HepG2 (cell line): Measurements from ENCODE around the gene CBX5. TPM values are rescaled to one million over a fixed set of nuclear protein-coding genes. Genes with fewer than 3 reads are reported as not detected.
A peak's percentile ranks its signal among the peaks of the same experiment; 100 is the strongest.

Experiments
- EP300 ChIP-seq, 3 experiments: sonication (generic) in 1 of 3; formaldehyde crosslinking in 1 of 3; IDR thresholded peaks; 2 replicates each; pipeline versions ENCODE4 v1.5.1 to v1.6.1; 2011 to 2020; ENCODE audit warnings: low read depth in 2 of 3, low read length in 2 of 3, borderline replicate concordance in 1 of 3, improper control_type of control experiment in 1 of 3, mild to moderate bottlenecking in 1 of 3, missing genetic modification reagents in 1 of 3, moderate library complexity in 1 of 3
- GLI4 ChIP-seq: sonication (generic); formaldehyde crosslinking; IDR thresholded peaks from 2 replicates; pipeline ENCODE4 v1.5.1; 2020; ENCODE audit warnings: missing genetic modification reagents, mild to moderate bottlenecking, moderate library complexity, borderline replicate concordance
- HDAC6 ChIP-seq: fragments of 200-600 bp; sonication (generic); IDR thresholded peaks from 2 replicates; pipeline ENCODE4 v1.7.0; 2017; ENCODE audit warnings: mild to moderate bottlenecking, antibody characterized with exemption, low read length, low read depth
- HOXA7 ChIP-seq: sonication (generic); formaldehyde crosslinking; IDR thresholded peaks from 2 replicates; pipeline ENCODE4 v1.8.1; 2022; ENCODE audit warnings: mild to moderate bottlenecking, missing genetic modification reagents, moderate library complexity
- IKZF4 ChIP-seq: sonication (generic); formaldehyde crosslinking; IDR thresholded peaks from 2 replicates; pipeline ENCODE4 v1.5.1; 2020; ENCODE audit warnings: borderline replicate concordance, mild to moderate bottlenecking, low read depth, missing genetic modification reagents; ENCODE audit errors: not compliant biosample characterization
- NFE2L2 ChIP-seq: fragments of 150-350 bp; IDR thresholded peaks from 2 replicates; pipeline ENCODE4 v1.6.1; 2014; ENCODE audit warnings: low read length
- NONO ChIP-seq, 2 experiments: fragments of 450-650 bp in 1 of 2; sonication (generic) in 1 of 2; formaldehyde crosslinking in 1 of 2; IDR thresholded peaks in 1 of 2; conservative IDR thresholded peaks in 1 of 2; 2 replicates each; pipeline versions ENCODE4 v1.6.1 to v1.8.0; 2017 to 2022; ENCODE audit warnings: mild to moderate bottlenecking in 1 of 2, missing genetic modification reagents in 1 of 2, moderate library complexity in 1 of 2
- SIX1 ChIP-seq: sonication (generic); formaldehyde crosslinking; IDR thresholded peaks from 2 replicates; pipeline ENCODE4 v1.4.0; 2020; ENCODE audit warnings: missing genetic modification reagents, borderline replicate concordance
- SOX6 ChIP-seq, 2 experiments: fragments of 450-650 bp in 1 of 2; sonication (generic) in 1 of 2; formaldehyde crosslinking in 1 of 2; IDR thresholded peaks; 2 replicates each; pipeline versions ENCODE4 v1.4.0 to v1.6.1; 2017 to 2020; ENCODE audit warnings: antibody characterized with exemption in 1 of 2, mild to moderate bottlenecking in 1 of 2, missing genetic modification reagents in 1 of 2
- ZNF224 ChIP-seq: sonication (generic); formaldehyde crosslinking; IDR thresholded peaks from 2 replicates; pipeline ENCODE4 v1.5.0; 2020; ENCODE audit warnings: mild to moderate bottlenecking, missing genetic modification reagents
- ZNF33A ChIP-seq: sonication (generic); formaldehyde crosslinking; IDR thresholded peaks from 2 replicates; pipeline ENCODE4 v1.5.1; 2020; ENCODE audit warnings: missing genetic modification reagents, mild to moderate bottlenecking, moderate library complexity, borderline replicate concordance
- ZNF609 ChIP-seq: sonication (generic); formaldehyde crosslinking; IDR thresholded peaks from 2 replicates; pipeline ENCODE4 v1.4.0; 2020; ENCODE audit warnings: mild to moderate bottlenecking, missing genetic modification reagents, borderline replicate concordance
- ZNF768 ChIP-seq: sonication (generic); formaldehyde crosslinking; IDR thresholded peaks from 2 replicates; pipeline ENCODE4 v1.4.0; 2020; ENCODE audit warnings: missing genetic modification reagents
- ZNF775 ChIP-seq: sonication (generic); formaldehyde crosslinking; IDR thresholded peaks from 2 replicates; pipeline ENCODE4 v1.4.0; 2020; ENCODE audit warnings: missing genetic modification reagents, mild to moderate bottlenecking, moderate library complexity, borderline replicate concordance
- ZSCAN9 ChIP-seq: IDR thresholded peaks from 2 replicates; pipeline ENCODE4 v1.6.1; 2016; ENCODE audit warnings: borderline replicate concordance
- polyA plus RNA-seq, 8 experiments: library from polyadenylated mRNA; depleted of rRNA in 3 of 8; stranded (reverse) in 7 of 8; unstranded in 1 of 8; fragments of >200 nt; fragmentation: Illumina TruSeq in 4 of 8; extraction: Trizol in 4 of 8; gene quantifications; 2 replicates each; pipeline versions ENCODE4 v1.2.1 to v1.2.3, GENCODE V29; 2011 to 2016; ENCODE audit warnings: low read depth in 4 of 8, missing spikeins in 1 of 8, mixed read lengths in 1 of 8; ENCODE audit not compliant: insufficient read depth in 1 of 8
- total RNA-seq, 5 experiments: library from RNA; depleted of rRNA; stranded (reverse); fragments of >200 nt; fragmentation: Illumina TruSeq; extraction: Trizol; gene quantifications; 2 replicates each; pipeline ENCODE4 v1.2.3, GENCODE V29; 2016; ENCODE audit warnings: low read depth in 1 of 5
- TF ChIP-seq, protein P1 (sequence below): sonication (generic); formaldehyde crosslinking; IDR thresholded peaks from 2 replicates; pipeline ENCODE4 v1.5.1; 2020; ENCODE audit warnings: mild to moderate bottlenecking, missing genetic modification reagents, moderate library complexity
- TF ChIP-seq, protein P2 (sequence below): sonication (generic); formaldehyde crosslinking; IDR thresholded peaks from 2 replicates; pipeline ENCODE4 v1.9.0; 2022; ENCODE audit warnings: low read depth, missing genetic modification reagents
- TF ChIP-seq, protein P3 (sequence below): sonication (generic); IDR thresholded peaks from 2 replicates; pipeline ENCODE4 v1.6.1; 2016; ENCODE audit warnings: low read depth, borderline replicate concordance

The CBX5 gene
- total and polyA plus RNA-seq, 2 of the 13 experiments (the other 11 are each of a cell fraction or from before 2014, with no cell fraction given), result 16.0 to 22.2 TPM

GRCh38 chr12:54300732-54301427 is 21.0 kb upstream of the CBX5 start, which contains the start of gene NFE2 (continued):
- TF ChIP-seq NONO (IDR thresholded peaks at IDR 0.05) (no peak), NONO (CRISPR knock-in tag; conservative IDR thresholded peaks at IDR 0.05) (peak; percentile 52), ZNF33A (CRISPR knock-in tag) (no peak), ZNF768 (CRISPR knock-in tag) (peak; percentile 69; the same call in 1 of the 2 replicates), ZNF609 (CRISPR knock-in tag) (0 out of 2 replicates have a peak, but pooled peaks have one; percentile 12), ZSCAN9 (CRISPR knock-in tag) (peak; percentile 18; the same call in 1 of the 2 replicates), NFE2L2 (no peak), SOX6 (IDR thresholded peaks at IDR 0.05) (no peak), SOX6 (CRISPR knock-in tag; IDR thresholded peaks at IDR 0.05) (no peak; the same call in 1 of the 2 replicates), SIX1 (CRISPR knock-in tag) (peak; percentile 22; the same call in 1 of the 2 replicates), HDAC6 (no peak), ZNF224 (CRISPR knock-in tag) (no peak), HOXA7 (no peak), ZNF775 (CRISPR knock-in tag) (no peak), IKZF4 (no peak), EP300 (IDR thresholded peaks at IDR 0.05; ENCODE audit: low read depth in 2 of 2, low read length in 2 of 2) (no peak; a peak in 1 of 4 replicates), EP300 (CRISPR knock-in tag; IDR thresholded peaks at IDR 0.05; ENCODE audit: borderline replicate concordance) (no peak), GLI4 (CRISPR knock-in tag) (no peak)
- TF ChIP-seq, protein P1, sequence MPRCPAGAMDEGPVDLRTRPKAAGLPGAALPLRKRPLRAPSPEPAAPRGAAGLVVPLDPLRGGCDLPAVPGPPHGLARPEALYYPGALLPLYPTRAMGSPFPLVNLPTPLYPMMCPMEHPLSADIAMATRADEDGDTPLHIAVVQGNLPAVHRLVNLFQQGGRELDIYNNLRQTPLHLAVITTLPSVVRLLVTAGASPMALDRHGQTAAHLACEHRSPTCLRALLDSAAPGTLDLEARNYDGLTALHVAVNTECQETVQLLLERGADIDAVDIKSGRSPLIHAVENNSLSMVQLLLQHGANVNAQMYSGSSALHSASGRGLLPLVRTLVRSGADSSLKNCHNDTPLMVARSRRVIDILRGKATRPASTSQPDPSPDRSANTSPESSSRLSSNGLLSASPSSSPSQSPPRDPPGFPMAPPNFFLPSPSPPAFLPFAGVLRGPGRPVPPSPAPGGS, result 0 out of 2 replicates have a peak, but pooled peaks have one; percentile 34
- TF ChIP-seq, protein P2, sequence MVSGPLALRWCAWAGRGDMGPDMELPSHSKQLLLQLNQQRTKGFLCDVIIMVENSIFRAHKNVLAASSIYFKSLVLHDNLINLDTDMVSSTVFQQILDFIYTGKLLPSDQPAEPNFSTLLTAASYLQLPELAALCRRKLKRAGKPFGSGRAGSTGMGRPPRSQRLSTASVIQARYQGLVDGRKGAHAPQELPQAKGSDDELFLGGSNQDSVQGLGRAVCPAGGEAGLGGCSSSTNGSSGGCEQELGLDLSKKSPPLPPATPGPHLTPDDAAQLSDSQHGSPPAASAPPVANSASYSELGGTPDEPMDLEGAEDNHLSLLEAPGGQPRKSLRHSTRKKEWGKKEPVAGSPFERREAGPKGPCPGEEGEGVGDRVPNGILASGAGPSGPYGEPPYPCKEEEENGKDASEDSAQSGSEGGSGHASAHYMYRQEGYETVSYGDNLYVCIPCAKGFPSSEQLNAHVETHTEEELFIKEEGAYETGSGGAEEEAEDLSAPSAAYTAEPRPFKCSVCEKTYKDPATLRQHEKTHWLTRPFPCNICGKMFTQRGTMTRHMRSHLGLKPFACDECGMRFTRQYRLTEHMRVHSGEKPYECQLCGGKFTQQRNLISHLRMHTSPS (CRISPR knock-in tag), result no peak
- TF ChIP-seq, protein P3, sequence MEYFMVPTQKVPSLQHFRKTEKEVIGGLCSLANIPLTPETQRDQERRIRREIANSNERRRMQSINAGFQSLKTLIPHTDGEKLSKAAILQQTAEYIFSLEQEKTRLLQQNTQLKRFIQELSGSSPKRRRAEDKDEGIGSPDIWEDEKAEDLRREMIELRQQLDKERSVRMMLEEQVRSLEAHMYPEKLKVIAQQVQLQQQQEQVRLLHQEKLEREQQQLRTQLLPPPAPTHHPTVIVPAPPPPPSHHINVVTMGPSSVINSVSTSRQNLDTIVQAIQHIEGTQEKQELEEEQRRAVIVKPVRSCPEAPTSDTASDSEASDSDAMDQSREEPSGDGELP, result no peak
